SK-N-SH (cell line): ENCODE measurements around the gene USP11. TPM values are rescaled to one million over a fixed set of nuclear protein-coding genes. Genes with fewer than 3 reads are reported as not detected.
A peak's percentile ranks its signal among the peaks of the same experiment; 100 is the strongest.

Experiments used
- CTCF ChIA-PET: fragments of 300-600, 350-600 bp; formaldehyde crosslinking; extraction: SDS; loops from one replicate; lab custom pipeline; 2021; lab: Yijun Ruan, JAX
- POLR2A ChIA-PET: fragments of 350-600 bp; sonication (Branson Sonifier 250); formaldehyde crosslinking; extraction: SDS; loops from one replicate; lab custom pipeline; 2020; ENCODE audit warnings: antibody characterized with exemption, inconsistent platforms; lab: Yijun Ruan, JAX
- DNase-seq: peaks from one replicate; pipeline ENCODE4 v3.0.0; 2012
- H2AFZ ChIP-seq: fragments of 200-600 bp; sonication (generic); 2 replicates; pipeline ENCODE4 v1.8.1; 2016; ENCODE audit warnings: antibody characterized with exemption, mild to moderate bottlenecking, low read depth
- H3F3A ChIP-seq: fragments of 200-600 bp; sonication (generic); replicated peaks from 2 replicates; pipeline ENCODE3; 2016; ENCODE audit warnings: antibody characterized with exemption, mild to moderate bottlenecking; ENCODE audit not compliant: insufficient read depth
- H3K27ac ChIP-seq, 2 experiments: fragments of 200-500 bp in 1 of 2; fragments of 200-600 bp in 1 of 2; sonication (Bioruptor generic) in 1 of 2; sonication (generic), shearing (Covaris generic) in 1 of 2; 2 replicates each; pipeline versions ENCODE4 v1.5.1 to v1.6.1; 2014 to 2016; ENCODE audit warnings: low read depth in 2 of 2, inconsistent platforms in 1 of 2, low read length in 1 of 2, mild to moderate bottlenecking in 1 of 2, mixed read lengths in 1 of 2
- H3K27me3 ChIP-seq: fragments of 200-600 bp; sonication (generic), shearing (Covaris generic); 2 replicates; pipeline ENCODE4 v1.6.1; 2016; ENCODE audit warnings: mixed run types; ENCODE audit not compliant: insufficient read depth
- H3K36me3 ChIP-seq, 2 experiments: fragments of 200-500 bp in 1 of 2; fragments of 200-600 bp in 1 of 2; sonication (Bioruptor generic) in 1 of 2; sonication (generic) in 1 of 2; replicated peaks in 1 of 2; 2 replicates each; pipeline versions ENCODE3 to v1.5.1; 2014 to 2016; ENCODE audit warnings: low read length in 1 of 2, mild to moderate bottlenecking in 1 of 2; ENCODE audit not compliant: insufficient read depth in 2 of 2, control insufficient read depth in 1 of 2
- H3K4me1 ChIP-seq, 2 experiments: fragments of 200-500 bp in 1 of 2; fragments of 200-600 bp in 1 of 2; sonication (Bioruptor generic) in 1 of 2; sonication (generic), shearing (Covaris generic) in 1 of 2; 2 replicates each; pipeline versions ENCODE4 v1.5.1 to v1.6.1; 2014 to 2016; ENCODE audit warnings: low read depth in 1 of 2, low read length in 1 of 2, mixed run types in 1 of 2; ENCODE audit not compliant: insufficient read depth in 2 of 2, control insufficient read depth in 1 of 2
- H3K4me2 ChIP-seq: fragments of 200-600 bp; sonication (generic), shearing (Covaris generic); 2 replicates; pipeline ENCODE4 v1.6.1; 2017; ENCODE audit warnings: mixed run types
- H3K4me3 ChIP-seq, 2 experiments: fragments of 200-500 bp in 1 of 2; fragments of 200-600 bp in 1 of 2; sonication (Bioruptor generic) in 1 of 2; sonication (generic), shearing (Covaris generic) in 1 of 2; 2 replicates each; pipeline versions ENCODE4 v1.5.1 to v1.8.1; 2014 to 2016; ENCODE audit warnings: low read depth in 2 of 2, inconsistent platforms in 1 of 2, low read length in 1 of 2, mild to moderate bottlenecking in 1 of 2, mixed read lengths in 1 of 2, moderate library complexity in 1 of 2
- H3K79me2 ChIP-seq: fragments of 200-600 bp; sonication (generic); 2 replicates; pipeline ENCODE4 v1.8.1; 2017; ENCODE audit warnings: mild to moderate bottlenecking; ENCODE audit not compliant: insufficient read depth
- H3K9ac ChIP-seq: fragments of 200-600 bp; sonication (generic); 2 replicates; pipeline ENCODE4 v1.6.1; 2017; ENCODE audit warnings: mixed run types
- H3K9me2 ChIP-seq: fragments of 200-600 bp; sonication (generic); 2 replicates; pipeline ENCODE4 v1.6.1; 2017; ENCODE audit warnings: mixed run types
- H3K9me3 ChIP-seq: fragments of 200-600 bp; sonication (generic); 2 replicates; pipeline ENCODE4 v1.6.1; 2017; ENCODE audit warnings: mixed run types, mild to moderate bottlenecking, moderate library complexity
- H4K20me1 ChIP-seq: fragments of 200-600 bp; sonication (generic); 2 replicates; pipeline ENCODE4 v1.6.1; 2017; ENCODE audit warnings: mild to moderate bottlenecking, mixed run types; ENCODE audit not compliant: insufficient read depth
- CTCF ChIP-seq: fragments of 200-600 bp; sonication (generic); IDR thresholded peaks from 2 replicates; pipeline ENCODE4 v1.6.1; 2017; ENCODE audit warnings: antibody characterized with exemption, mild to moderate bottlenecking, moderate library complexity
- ELF1 ChIP-seq: IDR thresholded peaks from 2 replicates; pipeline ENCODE4 v1.4.0; 2012
- EP300 ChIP-seq, 2 experiments: IDR thresholded peaks; 2 replicates each; pipeline versions ENCODE4 v1.4.0 to v1.6.1; 2012; ENCODE audit warnings: borderline replicate concordance in 1 of 2, low read depth in 1 of 2, low read length in 1 of 2
- FOSL2 ChIP-seq: IDR thresholded peaks from 2 replicates; pipeline ENCODE4 v1.4.0; 2012; ENCODE audit warnings: low read depth, mild to moderate bottlenecking, moderate library complexity, borderline replicate concordance
- GABPA ChIP-seq: IDR thresholded peaks from 2 replicates; pipeline ENCODE4 v1.4.0; 2012; ENCODE audit warnings: low read depth, mild to moderate bottlenecking
- JUND ChIP-seq: IDR thresholded peaks from 2 replicates; pipeline ENCODE4 v1.4.0; 2012
- MAX ChIP-seq: IDR thresholded peaks from 2 replicates; pipeline ENCODE4 v1.4.0; 2012; ENCODE audit warnings: low read depth
- MXI1 ChIP-seq: IDR thresholded peaks from 2 replicates; pipeline ENCODE4 v1.6.1; 2012; ENCODE audit warnings: mild to moderate bottlenecking, low read depth, low read length, improper control_type of control experiment
- NFIC ChIP-seq: IDR thresholded peaks from 2 replicates; pipeline ENCODE4 v1.4.0; 2012; ENCODE audit warnings: borderline replicate concordance
- PBX3 ChIP-seq: IDR thresholded peaks from 2 replicates; pipeline ENCODE4; 2012
- POLR2AphosphoS5 ChIP-seq: IDR thresholded peaks from 2 replicates; pipeline ENCODE4 v1.6.1; 2012; ENCODE audit warnings: low read depth, low read length
- RCOR1 ChIP-seq: fragments of 150-350 bp; IDR thresholded peaks from 2 replicates; pipeline ENCODE4 v1.6.1; 2017; ENCODE audit warnings: antibody characterized with exemption, low read length
- SIN3A ChIP-seq: IDR thresholded peaks from 2 replicates; pipeline ENCODE4 v1.6.1; 2012; ENCODE audit warnings: low read depth, mild to moderate bottlenecking, low read length, moderate library complexity, borderline replicate concordance
- TAF1 ChIP-seq: IDR thresholded peaks from 2 replicates; pipeline ENCODE4 v1.6.1; 2012; ENCODE audit warnings: low read depth, mild to moderate bottlenecking, low read length, moderate library complexity, borderline replicate concordance
- TCF12 ChIP-seq: IDR thresholded peaks from 2 replicates; pipeline ENCODE4 v1.4.0; 2012
- USF1 ChIP-seq: IDR thresholded peaks from 2 replicates; pipeline ENCODE4 v1.4.0; 2012; ENCODE audit warnings: low read depth, borderline replicate concordance
- WGBS: methylation state at CpG from one replicate; pipeline ENCODE4 v1.1.6; 2017; ENCODE audit warnings: low lambda C conversion rate; 5-methylcytosine and 5-hydroxymethylcytosine counted together
- polyA plus RNA-seq, 3 experiments: library from polyadenylated mRNA; depleted of rRNA; stranded (reverse); fragments of >200 nt; gene quantifications; 2 replicates each; pipeline ENCODE4 v1.2.3, GENCODE V29; 2012

Gene USP11
- polyA plus RNA-seq, 1 of the 3 experiments (the other 2 are of a cell fraction), result 53.1 TPM

GRCh38 chrX:47190445-47191269, 42.2 kb upstream of the USP11 start:
- DNase-seq, result peak; percentile 95
- Histone ChIP-seq H3K4me1 (peaks cover 9 to 13% of the 10 kb centered on the region in 2 experiments; a peak in 2 of 4 replicates), H3K27me3 (peaks cover 14% of the 10 kb centered on the region; the same call in 1 of the 2 replicates), H3K36me3 (peaks cover under 1 to 2% of the 10 kb centered on the region in 2 experiments), H3K4me3 (peak overlapping the region; percentile 58 to 72), H3K79me2 (peaks cover 31% of the 10 kb centered on the region), H4K20me1 (peaks cover 13% of the 10 kb centered on the region), H2AFZ (peak overlapping the region; percentile 83), H3K27ac (peak overlapping the region; percentile 27 to 40; a peak in 3 of 4 replicates), H3F3A (no peaks in the 10 kb centered on the region), H3K4me2 (peak overlapping the region; percentile 83), H3K9me3 (no peaks in the 10 kb centered on the region), H3K9me2 (no peaks in the 10 kb centered on the region), H3K9ac (peak overlapping the region; percentile 67)
- WGBS, result 8% methylated on average over 14 of the region's 40 CpGs
- CTCF ChIA-PET, result interaction anchor here (1.6 to 4.0 kb wide), 3 partner anchors 14 to 333 kb away, joined by 3 to 29 read pairs (median 19); no protein-coding TSS in a partner anchor
- POLR2A ChIA-PET, result interaction anchor here (0.6 to 1.4 kb wide), 3 partner anchors 46 to 333 kb away, joined by 3 to 4 read pairs (median 3); partner anchors contain the start of genes NDUFB11 and RBM10
- TF ChIP-seq SIN3A (peak; percentile 28; the same call in 1 of the 2 replicates), NFIC (no peak), FOSL2 (no peak), MXI1 (peak; percentile 95), CTCF (no peak), JUND (no peak), POLR2AphosphoS5 (peak; percentile 74; the same call in 1 of the 2 replicates), EP300 (IDR thresholded peaks at IDR 0.05; ENCODE audit: borderline replicate concordance in 1 of 2, low read depth in 1 of 2, low read length in 1 of 2) (peak in 1 of 2 experiments; percentile 52; a peak in 1 of 4 replicates), MAX (peak; percentile 93), GABPA (no peak), USF1 (peak; percentile 69; the same call in 1 of the 2 replicates), TAF1 (peak; percentile 69; the same call in 1 of the 2 replicates), ELF1 (peak; percentile 37; the same call in 1 of the 2 replicates), RCOR1 (peak; percentile 25; the same call in 1 of the 2 replicates), PBX3 (no peak), TCF12 (no peak)
